ENCODE measurements around the gene EPAS1. TPM values are rescaled to one million over a fixed set of nuclear protein-coding genes. Genes with fewer than 3 reads are reported as not detected.
A peak's percentile ranks its signal among the peaks of the same experiment; 100 is the strongest.

The EPAS1 gene
- total RNA-seq, 1 experiment from 2014 or later: 14.0 TPM

GRCh38 chr2:46319711-46320110 is 22.5 kb downstream of the EPAS1 start:
- no peak for DNase-seq (ENCODE audit: low spot score)

- no peak for DNase-seq (ENCODE audit: low spot score)
Observed at GRCh38 chr2:46320141-46320567, 22.9 kb downstream of the EPAS1 start.

GRCh38 chr2:46323730-46324129 is 26.5 kb downstream of the EPAS1 start:
- DNase-seq (ENCODE audit: low spot score): no peak

- DNase-seq (ENCODE audit: low spot score): peak; percentile 28
Observed at GRCh38 chr2:46325182-46325928, 28.1 kb downstream of the EPAS1 start.

GRCh38 chr2:46326231-46326980 is 29.2 kb downstream of the EPAS1 start:
- DNase-seq (ENCODE audit: low spot score): no peak

- no peak for DNase-seq (ENCODE audit: low spot score)
Observed at GRCh38 chr2:46327627-46328026, 30.4 kb downstream of the EPAS1 start.

- DNase-seq (ENCODE audit: low spot score): no peak
Observed at GRCh38 chr2:46328291-46328690, 31.1 kb downstream of the EPAS1 start.

GRCh38 chr2:46328829-46329228 is 31.6 kb downstream of the EPAS1 start:
- DNase-seq (ENCODE audit: low spot score): no peak

GRCh38 chr2:46329340-46329739 is 32.1 kb downstream of the EPAS1 start:
- DNase-seq (ENCODE audit: low spot score): no peak

- DNase-seq (ENCODE audit: low spot score): peak; percentile 83
Observed at GRCh38 chr2:46329803-46330775, 32.9 kb downstream of the EPAS1 start.

GRCh38 chr2:46331109-46331766 is 34.0 kb downstream of the EPAS1 start:
- no peak for DNase-seq (ENCODE audit: low spot score)

GRCh38 chr2:46332686-46333281 is 35.6 kb downstream of the EPAS1 start:
- DNase-seq (ENCODE audit: low spot score): no peak

GRCh38 chr2:46333912-46334311 is 36.7 kb downstream of the EPAS1 start:
- DNase-seq (ENCODE audit: low spot score): no peak

GRCh38 chr2:46334389-46335271 is 37.4 kb downstream of the EPAS1 start:
- DNase-seq (ENCODE audit: low spot score): peak; percentile 89

GRCh38 chr2:46335391-46336282 is 38.4 kb downstream of the EPAS1 start:
- peak; percentile 46 for DNase-seq (ENCODE audit: low spot score)

GRCh38 chr2:46336283-46336959 is 39.2 kb downstream of the EPAS1 start:
- DNase-seq (ENCODE audit: low spot score): no peak

- no peak for DNase-seq (ENCODE audit: low spot score)
Observed at GRCh38 chr2:46337208-46337994, 40.2 kb downstream of the EPAS1 start.

GRCh38 chr2:46338674-46339073 is 41.5 kb downstream of the EPAS1 start:
- no peak for DNase-seq (ENCODE audit: low spot score)
